H1 (cell line): ENCODE measurements around the gene LYAR. TPM values are rescaled to one million over a fixed set of nuclear protein-coding genes. Genes with fewer than 3 reads are reported as not detected.

Experiments
- ATF2 ChIP-seq: IDR thresholded peaks from 2 replicates; pipeline ENCODE4 v1.6.1; 2012; ENCODE audit warnings: low read length, inconsistent platforms
- TEAD4 ChIP-seq: IDR thresholded peaks from 2 replicates; pipeline ENCODE4 v1.6.1; 2012; ENCODE audit warnings: low read depth, low read length, inconsistent platforms, mixed read lengths
- polyA plus RNA-seq, 7 experiments: library from polyadenylated mRNA; depleted of rRNA in 3 of 7; stranded (reverse) in 5 of 7; unstranded in 2 of 7; fragments of >200 nt in 5 of 7; fragments of 200-250 nt in 2 of 7; gene quantifications; 1 replicate in 5 of 7; 2 replicates in 1 of 7; 4 replicates in 1 of 7; pipeline versions ENCODE4 v1.2.1 to v1.2.3, GENCODE V29; 2011 to 2013; ENCODE audit warnings: missing spikeins in 2 of 7, mixed read lengths in 2 of 7
- total RNA-seq: library from RNA; stranded (reverse); fragmentation: NEBNext Ultra II Directional; extraction: Animal tissue kit (Norgen Biotek cat#: 25700); gene quantifications from 2 replicates; pipeline ENCODE4 v1.2.1, GENCODE V29; 2021

Gene LYAR
- total and polyA plus RNA-seq, 2 of the 8 experiments (the other 6 are each of a cell fraction or from before 2014, with no cell fraction given): 6.5 to 46.9 TPM

DNA sequence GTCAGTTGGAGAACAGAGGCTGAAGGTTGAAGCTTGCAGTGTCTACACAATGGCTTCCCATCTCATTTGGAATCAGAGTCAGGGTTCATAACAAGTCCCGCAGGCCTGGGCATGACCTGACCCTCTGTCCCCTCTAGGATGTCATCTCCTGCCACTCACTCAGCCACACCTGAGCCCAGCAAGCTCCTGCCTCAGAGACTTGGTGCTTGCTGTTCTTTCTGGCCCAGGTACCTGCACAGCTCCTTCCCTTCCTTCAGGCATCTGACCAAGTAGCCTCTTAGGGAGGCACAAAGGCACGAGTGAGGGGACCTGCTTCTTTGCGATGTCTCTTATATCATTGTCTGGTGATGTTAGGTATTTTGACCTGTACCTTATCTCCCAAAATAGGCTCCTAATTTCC is 9.1 kb upstream of the LYAR start (continued):
- TF ChIP-seq ATF2 (no peak), TEAD4 (no peak)
